ENCODE results near the gene KCNK2. TPM values are rescaled to one million over a fixed set of nuclear protein-coding genes. Genes with fewer than 3 reads are reported as not detected.

The KCNK2 gene
- total RNA-seq, 1 donor, result 86.9 TPM

- no peak overlapping the region for H2AFZ ChIP-seq (ENCODE audit: low read length)
- peaks cover 7% of the 10 kb centered on the region for H3K4me1 ChIP-seq (ENCODE audit: insufficient read depth, low read length)
- no peak overlapping the region for H3K27ac ChIP-seq (ENCODE audit: low read depth, low read length)
- no peak for DNase-seq (ENCODE audit: insufficient read length, low spot score, missing footprints)
- TF ChIP-seq, protein P1, sequence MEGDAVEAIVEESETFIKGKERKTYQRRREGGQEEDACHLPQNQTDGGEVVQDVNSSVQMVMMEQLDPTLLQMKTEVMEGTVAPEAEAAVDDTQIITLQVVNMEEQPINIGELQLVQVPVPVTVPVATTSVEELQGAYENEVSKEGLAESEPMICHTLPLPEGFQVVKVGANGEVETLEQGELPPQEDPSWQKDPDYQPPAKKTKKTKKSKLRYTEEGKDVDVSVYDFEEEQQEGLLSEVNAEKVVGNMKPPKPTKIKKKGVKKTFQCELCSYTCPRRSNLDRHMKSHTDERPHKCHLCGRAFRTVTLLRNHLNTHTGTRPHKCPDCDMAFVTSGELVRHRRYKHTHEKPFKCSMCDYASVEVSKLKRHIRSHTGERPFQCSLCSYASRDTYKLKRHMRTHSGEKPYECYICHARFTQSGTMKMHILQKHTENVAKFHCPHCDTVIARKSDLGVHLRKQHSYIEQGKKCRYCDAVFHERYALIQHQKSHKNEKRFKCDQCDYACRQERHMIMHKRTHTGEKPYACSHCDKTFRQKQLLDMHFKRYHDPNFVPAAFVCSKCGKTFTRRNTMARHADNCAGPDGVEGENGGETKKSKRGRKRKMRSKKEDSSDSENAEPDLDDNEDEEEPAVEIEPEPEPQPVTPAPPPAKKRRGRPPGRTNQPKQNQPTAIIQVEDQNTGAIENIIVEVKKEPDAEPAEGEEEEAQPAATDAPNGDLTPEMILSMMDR (IDR thresholded peaks at IDR 0.05; ENCODE audit: extremely low read depth, low read depth, low read length), result no peak
- no peak overlapping the region for H3K4me2 ChIP-seq (ENCODE audit: insufficient read depth, low read length)
- peaks cover 2% of the 10 kb centered on the region for H3K79me2 ChIP-seq (ENCODE audit: insufficient read depth, low read length)
- no peaks in the 10 kb centered on the region for H3K27me3 ChIP-seq (ENCODE audit: insufficient read depth, low read length)
- no peaks in the 10 kb centered on the region for H3K36me3 ChIP-seq (ENCODE audit: insufficient read depth, low read length)
- H4K20me1 ChIP-seq (ENCODE audit: insufficient read depth, low read length), result no peaks in the 10 kb centered on the region
- H3K9me3 ChIP-seq (ENCODE audit: low read depth, low read length), result no peaks in the 10 kb centered on the region
- no peak overlapping the region for H3K4me3 ChIP-seq (ENCODE audit: insufficient read depth, low read length)
These were observed 28.3 kb upstream of the KCNK2 start for GRCh38 chr1:215054266-215054665.

DNA sequence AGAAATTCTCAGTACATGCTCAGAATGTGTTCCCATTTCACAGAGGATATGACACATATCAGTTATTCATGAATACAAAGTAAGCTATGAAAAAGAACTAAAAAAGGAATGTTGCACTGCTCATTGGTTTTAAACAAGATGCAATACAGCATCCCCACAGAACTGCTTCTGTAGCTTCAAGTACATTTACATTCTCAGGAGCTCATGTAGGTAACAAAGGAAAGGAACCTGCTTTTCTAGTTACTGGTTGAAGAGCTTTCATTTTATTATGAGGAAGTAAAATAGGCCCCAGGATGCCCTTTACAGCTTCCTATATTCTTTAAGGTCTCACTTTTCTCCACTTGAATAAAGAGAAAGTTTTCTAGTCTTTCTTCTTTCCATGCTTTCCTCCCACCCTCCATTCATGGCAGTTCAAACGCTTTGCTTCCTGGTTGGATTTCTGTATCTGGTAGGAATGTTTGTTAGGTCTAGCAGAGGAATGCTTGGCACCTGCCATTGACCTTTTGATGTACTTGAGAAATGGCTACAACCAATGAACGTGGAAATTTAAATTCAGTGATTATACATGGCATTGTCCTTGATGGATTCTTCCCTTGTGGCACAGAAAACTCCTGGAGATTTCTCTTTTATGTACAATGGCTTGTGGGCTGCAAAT, 27.1 kb upstream of the KCNK2 start:
- H3K79me2 ChIP-seq (ENCODE audit: insufficient read depth, low read length), result peaks cover 7% of the 10 kb centered on the region
- H3K27me3 ChIP-seq (ENCODE audit: insufficient read depth, low read length), result no peaks in the 10 kb centered on the region
- no peak overlapping the region for H3K4me2 ChIP-seq (ENCODE audit: insufficient read depth, low read length)
- no peak overlapping the region for H3K4me3 ChIP-seq (ENCODE audit: insufficient read depth, low read length)
- H2AFZ ChIP-seq (ENCODE audit: low read length), result no peak overlapping the region
- no peaks in the 10 kb centered on the region for H3K36me3 ChIP-seq (ENCODE audit: insufficient read depth, low read length)
- no peak overlapping the region for H3K27ac ChIP-seq (ENCODE audit: low read depth, low read length)
- no peaks in the 10 kb centered on the region for H3K9me3 ChIP-seq (ENCODE audit: low read depth, low read length)
- H3K4me1 ChIP-seq (ENCODE audit: insufficient read depth, low read length), result peaks cover 7% of the 10 kb centered on the region
- TF ChIP-seq, protein P1 (IDR thresholded peaks at IDR 0.05; ENCODE audit: extremely low read depth, low read depth, low read length), result no peak
- no peaks in the 10 kb centered on the region for H4K20me1 ChIP-seq (ENCODE audit: insufficient read depth, low read length)
- no peak for DNase-seq (ENCODE audit: insufficient read length, low spot score, missing footprints)

GRCh38 chr1:215056584-215056983, 26.0 kb upstream of the KCNK2 start:
- TF ChIP-seq, protein P1 (IDR thresholded peaks at IDR 0.05; ENCODE audit: extremely low read depth, low read depth, low read length), result no peak
- Histone ChIP-seq H3K27ac (ENCODE audit: low read depth, low read length) (no peak overlapping the region), H3K27me3 (ENCODE audit: insufficient read depth, low read length) (no peaks in the 10 kb centered on the region), H3K4me2 (ENCODE audit: insufficient read depth, low read length) (no peak overlapping the region), H2AFZ (ENCODE audit: low read length) (no peak overlapping the region), H3K4me1 (ENCODE audit: insufficient read depth, low read length) (peaks cover 7% of the 10 kb centered on the region), H3K4me3 (ENCODE audit: insufficient read depth, low read length) (no peak overlapping the region), H3K9me3 (ENCODE audit: low read depth, low read length) (no peaks in the 10 kb centered on the region), H3K79me2 (ENCODE audit: insufficient read depth, low read length) (peaks cover 7% of the 10 kb centered on the region), H3K36me3 (ENCODE audit: insufficient read depth, low read length) (no peaks in the 10 kb centered on the region), H4K20me1 (ENCODE audit: insufficient read depth, low read length) (no peaks in the 10 kb centered on the region)
- peak; percentile 49 for DNase-seq (ENCODE audit: insufficient read length, low spot score, missing footprints)

GRCh38 chr1:215059947-215060346, 22.6 kb upstream of the KCNK2 start:
- Histone ChIP-seq H3K36me3 (ENCODE audit: insufficient read depth, low read length) (no peaks in the 10 kb centered on the region), H3K79me2 (ENCODE audit: insufficient read depth, low read length) (peaks cover 7% of the 10 kb centered on the region), H3K4me2 (ENCODE audit: insufficient read depth, low read length) (no peak overlapping the region), H3K9me3 (ENCODE audit: low read depth, low read length) (no peaks in the 10 kb centered on the region), H4K20me1 (ENCODE audit: insufficient read depth, low read length) (no peaks in the 10 kb centered on the region), H3K27ac (ENCODE audit: low read depth, low read length) (no peak overlapping the region), H2AFZ (ENCODE audit: low read length) (no peak overlapping the region), H3K4me1 (ENCODE audit: insufficient read depth, low read length) (peaks cover 3% of the 10 kb centered on the region), H3K4me3 (ENCODE audit: insufficient read depth, low read length) (no peak overlapping the region), H3K27me3 (ENCODE audit: insufficient read depth, low read length) (no peaks in the 10 kb centered on the region)
- no peak for DNase-seq (ENCODE audit: insufficient read length, low spot score, missing footprints)
- TF ChIP-seq, protein P1 (IDR thresholded peaks at IDR 0.05; ENCODE audit: extremely low read depth, low read depth, low read length), result no peak
